Fibroblast of skin of right biceps (primary cell): ENCODE measurements around the gene CENPO.

Source experiments
- DNase-seq: peaks from one replicate; pipeline ENCODE4 v3.0.0-alpha.2; 2013

CENPO gene

GRCh38 chr2:24866946-24867345 lies 73.7 kb downstream of the CENPO start:
- no peak for DNase-seq

DNA sequence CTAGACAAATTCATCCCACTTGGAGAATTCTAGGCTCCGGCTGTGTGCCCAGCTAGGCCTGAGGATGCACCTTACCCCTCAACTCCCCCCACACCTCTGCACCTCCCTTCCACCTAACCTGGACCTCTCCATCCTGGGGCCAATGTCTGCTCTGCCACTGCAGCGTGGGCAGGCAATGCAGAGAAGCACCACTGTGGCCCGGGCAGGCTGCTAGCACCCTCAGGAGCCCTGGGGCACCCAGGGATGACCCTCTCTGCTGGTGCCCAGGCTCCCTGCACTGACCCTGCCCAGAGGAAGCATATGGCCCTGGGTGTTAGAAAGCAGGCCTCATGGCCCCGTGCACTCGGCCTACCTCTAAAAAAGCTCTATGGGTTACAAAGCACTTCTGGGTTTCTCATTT lies 77.2 kb downstream of the CENPO start:
- DNase-seq, result no peak

DNA sequence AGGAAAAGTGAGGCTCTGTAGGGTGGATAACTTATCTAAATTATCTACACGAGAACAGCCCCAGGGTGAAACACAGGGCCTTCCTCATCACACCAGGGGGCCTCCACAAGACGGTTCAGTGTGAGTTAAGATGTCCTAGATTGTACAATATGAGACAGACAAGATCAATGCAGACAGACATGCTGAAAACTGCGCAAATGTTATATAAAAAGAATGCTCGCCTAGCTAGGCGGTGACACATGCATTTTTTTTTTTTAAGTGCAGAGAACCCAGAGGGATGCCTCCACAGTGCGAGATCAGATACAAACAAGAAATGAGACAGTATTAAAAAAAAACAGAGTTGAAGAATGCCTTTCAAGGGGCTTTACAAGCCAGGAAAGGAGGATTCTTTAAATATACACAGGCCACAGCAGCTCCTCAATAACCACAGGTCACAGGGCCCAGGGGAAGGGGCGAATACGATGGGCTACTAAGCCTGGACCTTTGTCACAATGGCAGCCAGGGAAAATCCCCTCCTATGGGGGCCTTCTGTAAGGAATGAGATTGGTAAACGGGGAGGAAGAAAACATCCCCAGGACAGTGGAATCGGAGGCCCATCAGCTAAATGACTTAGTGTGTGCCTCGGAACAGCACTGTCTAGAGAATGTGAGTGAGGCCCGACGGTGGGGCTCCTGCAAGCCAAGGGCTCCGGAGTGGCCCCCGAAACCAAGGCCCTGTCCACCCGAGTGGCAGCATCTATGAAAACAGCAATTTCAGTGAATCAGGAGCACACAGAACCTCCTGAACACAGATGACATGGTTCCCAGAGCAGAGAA lies 77.9 kb downstream of the CENPO start:
- no peak for DNase-seq

- DNase-seq, result no peak
Observed at GRCh38 chr2:24871852-24872333, 78.7 kb downstream of the CENPO start.
